H9 (cell line): ENCODE measurements around the gene KMT5B. TPM values are rescaled to one million over a fixed set of nuclear protein-coding genes. Genes with fewer than 3 reads are reported as not detected.

Experiments
- DNase-seq: peaks from one replicate; pipeline ENCODE4 v3.0.0-alpha.2; 2017
- H2AFZ ChIP-seq: one replicate; pipeline ENCODE4 v1.6.1; 2013; ENCODE audit warnings: mild to moderate bottlenecking, low read length, control low read depth, moderate library complexity
- H2AK5ac ChIP-seq: 2 replicates; pipeline ENCODE4 v1.6.1; 2013; ENCODE audit warnings: low read length, control low read depth, mixed read lengths; ENCODE audit not compliant: insufficient read length
- H2BK120ac ChIP-seq: one replicate; pipeline ENCODE4 v1.6.1; 2013; ENCODE audit warnings: low read depth, mild to moderate bottlenecking, low read length, control low read depth, inconsistent platforms; ENCODE audit not compliant: poor library complexity, severe bottlenecking
- H2BK12ac ChIP-seq: 2 replicates; pipeline ENCODE4 v1.6.1; 2013; ENCODE audit warnings: low read length, control low read depth, mixed read lengths, low read depth; ENCODE audit not compliant: insufficient read length
- H2BK15ac ChIP-seq: 2 replicates; pipeline ENCODE4 v1.6.1; 2013; ENCODE audit warnings: low read depth, low read length, control low read depth
- H2BK20ac ChIP-seq: one replicate; pipeline ENCODE4 v1.6.1; 2013; ENCODE audit warnings: low read depth, mild to moderate bottlenecking, low read length, control low read depth, inconsistent platforms; ENCODE audit not compliant: poor library complexity, severe bottlenecking
- H2BK5ac ChIP-seq: 2 replicates; pipeline ENCODE4 v1.6.1; 2013; ENCODE audit warnings: low read length, control low read depth, mixed read lengths; ENCODE audit not compliant: insufficient read length
- H3K14ac ChIP-seq: 2 replicates; pipeline ENCODE4 v1.6.1; 2013; ENCODE audit warnings: low read length, control low read depth; ENCODE audit not compliant: insufficient read depth
- H3K18ac ChIP-seq: 2 replicates; pipeline ENCODE4 v1.6.1; 2013; ENCODE audit warnings: low read depth, mild to moderate bottlenecking, mixed read lengths, low read length, control low read depth; ENCODE audit not compliant: insufficient read length
- H3K23ac ChIP-seq: 2 replicates; pipeline ENCODE4 v1.6.1; 2013; ENCODE audit warnings: low read length, control low read depth, mixed read lengths, low read depth; ENCODE audit not compliant: insufficient read length
- H3K23me2 ChIP-seq: 2 replicates; pipeline ENCODE4 v1.6.1; 2013; ENCODE audit warnings: low read depth, mild to moderate bottlenecking, mixed read lengths, low read length, control low read depth; ENCODE audit not compliant: insufficient read length, poor library complexity, severe bottlenecking
- H3K27ac ChIP-seq: 2 replicates; pipeline ENCODE4 v1.5.1; 2013; ENCODE audit warnings: low read length, control low read depth, mixed read lengths, low read depth; ENCODE audit not compliant: insufficient read length
- H3K27me3 ChIP-seq: 2 replicates; pipeline ENCODE4 v1.6.1; 2013; ENCODE audit warnings: low read length, control low read depth, inconsistent platforms; ENCODE audit not compliant: insufficient read depth
- H3K4ac ChIP-seq: 2 replicates; pipeline ENCODE4 v1.6.1; 2013; ENCODE audit warnings: low read depth, mild to moderate bottlenecking, control low read depth, inconsistent platforms, low read length, moderate library complexity
- H3K4me1 ChIP-seq: 2 replicates; pipeline ENCODE4 v1.6.1; 2013; ENCODE audit warnings: low read length, control low read depth, inconsistent platforms; ENCODE audit not compliant: insufficient read depth
- H3K4me2 ChIP-seq: 2 replicates; pipeline ENCODE4 v1.6.1; 2013; ENCODE audit warnings: low read length, control low read depth, mixed read lengths; ENCODE audit not compliant: insufficient read length, insufficient read depth
- H3K56ac ChIP-seq: 2 replicates; pipeline ENCODE4 v1.6.1; 2013; ENCODE audit warnings: low read depth, mild to moderate bottlenecking, mixed read lengths, low read length, control low read depth; ENCODE audit not compliant: insufficient read length
- H3K79me1 ChIP-seq: 2 replicates; pipeline ENCODE4 v1.6.1; 2013; ENCODE audit warnings: low read depth, mild to moderate bottlenecking, moderate library complexity, low read length, control low read depth, inconsistent platforms; ENCODE audit not compliant: insufficient read depth, poor library complexity, severe bottlenecking
- H3K79me2 ChIP-seq: 2 replicates; pipeline ENCODE4 v1.6.1; 2013; ENCODE audit warnings: low read length, control low read depth, inconsistent platforms; ENCODE audit not compliant: insufficient read depth
- H3K9ac ChIP-seq: 2 replicates; pipeline ENCODE4 v1.6.1; 2013; ENCODE audit warnings: low read length, control low read depth, mixed read lengths; ENCODE audit not compliant: insufficient read length; ENCODE audit errors: extremely low read depth
- H3K9me3 ChIP-seq: one replicate; pipeline ENCODE4 v1.6.1; 2013; ENCODE audit warnings: low read depth, low read length, inconsistent platforms; ENCODE audit not compliant: control insufficient read depth
- H3T11ph ChIP-seq: one replicate; pipeline ENCODE4 v1.6.1; 2013; ENCODE audit warnings: mild to moderate bottlenecking, low read length, control low read depth, inconsistent platforms
- H4K20me1 ChIP-seq: one replicate; pipeline ENCODE4 v1.6.1; 2013; ENCODE audit not compliant: control insufficient read depth, insufficient read length, insufficient read depth
- H4K5ac ChIP-seq: 2 replicates; pipeline ENCODE4 v1.6.1; 2013; ENCODE audit warnings: low read depth, mild to moderate bottlenecking, mixed read lengths, low read length, control low read depth; ENCODE audit not compliant: insufficient read length
- H4K8ac ChIP-seq: replicated peaks from 2 replicates; pipeline ENCODE4 v1.6.1; 2013; ENCODE audit warnings: low read length, control low read depth, mixed read lengths, low read depth; ENCODE audit not compliant: insufficient read length
- H4K91ac ChIP-seq: 2 replicates; pipeline ENCODE4 v1.6.1; 2013; ENCODE audit warnings: low read depth, mild to moderate bottlenecking, moderate library complexity, mixed read lengths, low read length, control low read depth; ENCODE audit not compliant: insufficient read length
- H3K27ac Mint-ChIP-seq, 3 experiments: 2 replicates in 2 of 3; 3 replicates in 1 of 3; pipeline ENCODE4 v1.8.0; 2020 to 2021; ENCODE audit warnings: mixed read lengths in 3 of 3, mild to moderate bottlenecking in 1 of 3, moderate library complexity in 1 of 3
- H3K27me3 Mint-ChIP-seq: 2 replicates; pipeline ENCODE4 v1.8.0; 2021; ENCODE audit warnings: low read depth, mild to moderate bottlenecking, moderate library complexity, mixed read lengths
- H3K36me3 Mint-ChIP-seq, 3 experiments: 2 replicates in 2 of 3; 3 replicates in 1 of 3; pipeline ENCODE4 v1.8.0; 2020 to 2021; ENCODE audit warnings: low read depth in 3 of 3, mixed read lengths in 3 of 3; ENCODE audit not compliant: insufficient read depth in 1 of 3
- H3K4me1 Mint-ChIP-seq, 2 experiments: 2 replicates each; pipeline ENCODE4 v1.8.0; 2020; ENCODE audit warnings: mixed read lengths in 2 of 2
- H3K4me3 Mint-ChIP-seq, 2 experiments: 2 replicates in 1 of 2; 3 replicates in 1 of 2; pipeline ENCODE4 v1.8.0; 2020 to 2021; ENCODE audit warnings: mild to moderate bottlenecking in 2 of 2, mixed read lengths in 2 of 2, moderate library complexity in 1 of 2
- H3K9me3 Mint-ChIP-seq, 2 experiments: 2 replicates in 1 of 2; 3 replicates in 1 of 2; pipeline ENCODE4 v1.8.0; 2020; ENCODE audit warnings: mild to moderate bottlenecking in 2 of 2, mixed read lengths in 2 of 2, moderate library complexity in 1 of 2
- CTCF ChIP-seq: fragments of 200-600 bp; sonication (generic); conservative IDR thresholded peaks from 3 replicates; pipeline ENCODE4 v1.8.0; 2021; ENCODE audit warnings: antibody characterized with exemption, mild to moderate bottlenecking
- WGBS: extraction: QIAGEN DNeasy Blood & Tissue Kit; methylation state at CpG from one replicate; pipeline ENCODE4 v1.1.7; 2013; ENCODE audit warnings: missing lambda C conversion rate, low lambda C conversion rate, mixed read lengths; ENCODE audit not compliant: insufficient read length; ENCODE audit errors: extremely low coverage; 5-methylcytosine and 5-hydroxymethylcytosine counted together
- total RNA-seq: library from RNA; stranded (reverse); gene quantifications from 2 replicates; pipeline ENCODE4 v1.2.1, GENCODE V29; 2021

Gene KMT5B
- total RNA-seq, 1 experiment from 2014 or later, result 61.6 TPM

GRCh38 chr11:68254421-68254820, 41.3 kb upstream of the KMT5B start:
- Histone ChIP-seq H2BK120ac (no peak overlapping the region), H3K18ac (no peak overlapping the region), H3K9me3 (no peaks in the 10 kb centered on the region), H2BK20ac (no peak overlapping the region), H2BK5ac (no peak overlapping the region), H3K79me1 (no peaks in the 10 kb centered on the region), H3K56ac (no peak overlapping the region), H3K27ac (no peak overlapping the region), H3K4me1 (peaks cover 3% of the 10 kb centered on the region; the same call in 1 of the 2 replicates), H3T11ph (no peak overlapping the region), H4K20me1 (no peaks in the 10 kb centered on the region), H4K8ac (no peak overlapping the region), H2BK12ac (no peak overlapping the region), H3K4ac (no peak overlapping the region), H4K91ac (no peak overlapping the region), H2BK15ac (no peak overlapping the region), H3K23me2 (no peaks in the 10 kb centered on the region), H3K4me2 (no peak overlapping the region), H2AFZ (no peak overlapping the region), H3K9ac (no peak overlapping the region), H3K79me2 (no peaks in the 10 kb centered on the region), H4K5ac (no peak overlapping the region), H2AK5ac (no peak overlapping the region), H3K14ac (no peak overlapping the region), H3K27me3 (no peaks in the 10 kb centered on the region), H3K23ac (no peak overlapping the region)
- Mint-ChIP-seq H3K9me3 (peaks cover 0 to 1% of the 10 kb centered on the region in 2 experiments; a peak in 4 of 5 replicates), H3K27me3 (peaks cover 12% of the 10 kb centered on the region), H3K36me3 (no peaks in the 10 kb centered on the region; a peak in 1 of 7 replicates), H3K27ac (no peak overlapping the region; a peak in 1 of 7 replicates), H3K4me3 (no peak overlapping the region), H3K4me1 (peaks cover 9 to 10% of the 10 kb centered on the region in 2 experiments)
- WGBS, result no CpG with 5 or more reads among the region's 14 CpGs
- no peak for DNase-seq
- no peak for TF ChIP-seq CTCF
